Ishikawa (cell line): Measurements from ENCODE around the gene RSPH4A.

Experiments
- CEBPB ChIP-seq: IDR thresholded peaks from 2 replicates; pipeline ENCODE4 v1.6.1; 2012
- CREB1 ChIP-seq: IDR thresholded peaks from 2 replicates; pipeline ENCODE4 v1.6.1; 2012; ENCODE audit warnings: low read depth
- EGR1 ChIP-seq: IDR thresholded peaks from 2 replicates; pipeline ENCODE4 v1.6.1; 2012
- EP300 ChIP-seq: IDR thresholded peaks from 2 replicates; pipeline ENCODE4 v1.6.1; 2012; ENCODE audit warnings: borderline replicate concordance
- FOXM1 ChIP-seq: IDR thresholded peaks from 2 replicates; pipeline ENCODE4 v1.6.1; 2012; ENCODE audit warnings: low read depth, borderline replicate concordance
- MAX ChIP-seq: IDR thresholded peaks from 2 replicates; pipeline ENCODE4 v1.6.1; 2012
- NFIC ChIP-seq: IDR thresholded peaks from 2 replicates; pipeline ENCODE4 v1.6.1; 2012
- RAD21 ChIP-seq: IDR thresholded peaks from 2 replicates; pipeline ENCODE4 v1.6.1; 2012; ENCODE audit warnings: low read depth
- REST ChIP-seq: IDR thresholded peaks from 2 replicates; pipeline ENCODE4 v1.6.1; 2012; ENCODE audit warnings: low read depth, mild to moderate bottlenecking
- TAF1 ChIP-seq: IDR thresholded peaks from 2 replicates; pipeline ENCODE4 v1.6.1; 2012; ENCODE audit warnings: low read depth, mild to moderate bottlenecking
- TCF12 ChIP-seq: IDR thresholded peaks from 2 replicates; pipeline ENCODE4 v1.6.1; 2012; ENCODE audit warnings: low read depth
- TEAD4 ChIP-seq: IDR thresholded peaks from 2 replicates; pipeline ENCODE4 v1.6.1; 2012
- USF1 ChIP-seq: IDR thresholded peaks from 2 replicates; pipeline ENCODE4 v1.6.1; 2012
- YY1 ChIP-seq: IDR thresholded peaks from 2 replicates; pipeline ENCODE4 v1.6.1; 2012; ENCODE audit warnings: low read depth
- ZBTB7A ChIP-seq: IDR thresholded peaks from 2 replicates; pipeline ENCODE4 v1.6.1; 2012; ENCODE audit warnings: low read depth

Gene RSPH4A

GRCh38 chr6:116624036-116624805, 7.9 kb downstream of the RSPH4A start:
- TF ChIP-seq ZBTB7A: no peak
- no peak for TF ChIP-seq NFIC
- TF ChIP-seq TCF12: no peak
- TF ChIP-seq RAD21: no peak
- TF ChIP-seq REST: no peak
- TF ChIP-seq CREB1: no peak
- TF ChIP-seq USF1: no peak
- TF ChIP-seq EGR1: no peak

- TF ChIP-seq RAD21 (no peak), USF1 (no peak), FOXM1 (no peak), MAX (no peak), EGR1 (no peak), REST (no peak), ZBTB7A (no peak), CREB1 (no peak), NFIC (no peak), TAF1 (no peak), CEBPB (no peak), YY1 (no peak), EP300 (no peak), TEAD4 (no peak)
These were observed 9.6 kb downstream of the RSPH4A start for GRCh38 chr6:116625872-116626271.

GRCh38 chr6:116629563-116629981, 13.3 kb downstream of the RSPH4A start:
- TF ChIP-seq ZBTB7A: no peak
- no peak for TF ChIP-seq REST
- no peak for TF ChIP-seq RAD21
- no peak for TF ChIP-seq TAF1
- TF ChIP-seq NFIC: no peak
- TF ChIP-seq YY1: no peak
- TF ChIP-seq CEBPB: no peak
- no peak for TF ChIP-seq TCF12
- no peak for TF ChIP-seq TEAD4
- no peak for TF ChIP-seq USF1
- TF ChIP-seq FOXM1: no peak
- no peak for TF ChIP-seq EP300
- TF ChIP-seq EGR1: no peak
- no peak for TF ChIP-seq CREB1
- no peak for TF ChIP-seq MAX

GRCh38 chr6:116631379-116631990, 15.2 kb downstream of the RSPH4A start:
- TF ChIP-seq TCF12 (no peak), ZBTB7A (no peak), TAF1 (no peak), USF1 (no peak), REST (no peak)
